Heart left ventricle (tissue), 16 donors: ENCODE measurements around the gene HMGCLL1. TPM values are rescaled to one million over a fixed set of nuclear protein-coding genes. Genes with fewer than 3 reads are reported as not detected.

Experiments used
- ATAC-seq, 4 donors: fragments of 200-7000 bp; cut with Tn5 transposase; one replicate each; pipeline ENCODE4 v1.9.1; 2020 to 2022; ENCODE audit warnings: moderate library complexity in 4 of 4, mild to moderate bottlenecking in 3 of 4, moderate number of reproducible peaks in 1 of 4
- DNase-seq, 5 donors: peaks; one replicate each; pipeline ENCODE4 v3.0.0-alpha.2; 2020
- H3K27ac ChIP-seq, 12 donors: fragments of 200-600 bp; sonication (generic) in 4 of 12; one replicate each; pipeline versions ENCODE4 v1.5.0 to v1.8.0; 2016 to 2022; ENCODE audit warnings: mild to moderate bottlenecking in 2 of 12
- H3K27me3 ChIP-seq, 9 donors: fragments of 200-600 bp; sonication (generic) in 2 of 9; one replicate each; pipeline versions ENCODE4 v1.5.1 to v1.8.0; 2016 to 2022; ENCODE audit warnings: mild to moderate bottlenecking in 3 of 9
- H3K36me3 ChIP-seq, 9 donors: fragments of 200-600 bp; sonication (generic) in 2 of 9; one replicate each; pipeline versions ENCODE4 v1.5.0 to v1.8.0; 2018 to 2022; ENCODE audit warnings: mild to moderate bottlenecking in 2 of 9
- H3K4me1 ChIP-seq, 12 donors: fragments of 200-600 bp; sonication (generic) in 4 of 12; one replicate each; pipeline versions ENCODE4 v1.5.0 to v1.8.0; 2016 to 2022; ENCODE audit warnings: mild to moderate bottlenecking in 3 of 12
- H3K4me3 ChIP-seq, 12 donors: fragments of 200-600 bp; sonication (generic) in 4 of 12; one replicate each; pipeline versions ENCODE4 v1.5.0 to v1.8.0; 2017 to 2022; ENCODE audit warnings: mild to moderate bottlenecking in 9 of 12, moderate library complexity in 4 of 12
- H3K9me3 ChIP-seq, 12 donors: fragments of 200-600 bp; sonication (generic) in 4 of 12; one replicate each; pipeline versions ENCODE4 v1.5.0 to v1.8.0; 2016 to 2022; ENCODE audit warnings: mild to moderate bottlenecking in 1 of 12
- CTCF ChIP-seq, 12 donors: fragments of 200-600 bp; sonication (generic) in 4 of 12; IDR thresholded peaks; one replicate each; pipeline versions ENCODE4 v1.5.0 to v1.8.0; 2018 to 2022; ENCODE audit warnings: antibody characterized with exemption in 12 of 12, mild to moderate bottlenecking in 5 of 12
- POLR2A ChIP-seq, 2 donors: fragments of 450-650 bp; IDR thresholded peaks; one replicate each; pipeline ENCODE4 v1.6.1; 2017; ENCODE audit warnings: antibody characterized with exemption in 2 of 2, mild to moderate bottlenecking in 2 of 2, moderate library complexity in 2 of 2
- WGBS, 4 donors: extraction: QIAGEN DNeasy Blood & Tissue Kit in 2 of 4; methylation state at CpG; one replicate each; pipeline versions ENCODE4 v1.1.5 to v1.1.7; 2013 to 2018; 5-methylcytosine and 5-hydroxymethylcytosine counted together
- intact Hi-C, 10 donors: fragments of 100-400 bp; cut with DNase I; formaldehyde crosslinking; loops; one replicate each; pipeline versions ENCODE4 v1.11.1 to v1.14.2; 2022
- long read RNA-seq, 3 donors: library from polyadenylated mRNA; unstranded; transcript quantifications; one replicate each; pipeline ENCODE4 v2.0.0, GENCODE V29; 2020 to 2021
- polyA plus RNA-seq, 2 donors: library from polyadenylated mRNA; stranded (reverse); fragments of 200-250 nt; gene quantifications; one replicate each; pipeline ENCODE4 v1.2.3, GENCODE V29; 2013
- total RNA-seq, 9 donors: library from RNA; depleted of rRNA in 2 of 9; stranded (reverse); fragments of >200 nt in 2 of 9; fragmentation: NEBNext Ultra II Directional in 3 of 9; extraction: Animal tissue kit (Norgen Biotek cat#: 25700) in 3 of 9; gene quantifications; one replicate each; pipeline versions ENCODE4 v1.1.0 to v1.2.4, GENCODE V29; 2016 to 2023
- donor health status: ischemic (EF 13 %, LVEDD 7.1; RV severe dilation, severe dysfunction).
- donor health status: healthy with polysubstance abuse.
- donor health status: DM: no; HTN: yes; CAD: no.
- donor health status: DM: no; HTN: no; CAD: no.
- donor health status: ischemic (EF 25% LVEDD 6.9; RV normal size, moderate dysfunction).
- donor health status: ischemic (EF 25% LVEDD 5.7; RV mildly dilated, moderate dysfunction).
- donor health status: healthy.
- donor health status: DM: yes; HTN: yes; CAD: no.
- donor health status: ischemic (EF 35%, LVEDD 5.7; RV mildly dilated, moderate dysfunction).
- donor health status: nonischemic (EF 11% LVEDD 7.7; RV severe dilation, severe dysfunction).
- donor health status: DM: yes; HTN: yes; CAD: no.
- donor health status: PGD.
- donor health status: ischemic (EF 29% LVEDD 5.4; RV normal size, mild dysfunction).
- donor health status: nonischemic (EF 23%, LVEDD 6.1; RV moderate dilation, normal function).

The HMGCLL1 gene
- total RNA-seq = 1 to 10 TPM in 4 of 9 donors, under 1 TPM in 5; 0.44 to 1.6 (median 0.89) TPM
- under 1 TPM; 0.38 to 0.46 TPM for polyA plus RNA-seq
- long read RNA-seq, donor 1, partial matches to known transcripts = 0 of 2 reads
- long read RNA-seq, donor 1, other reads (novel, unspliced or antisense) = 0 of 2 reads
- long read RNA-seq, donor 2, partial matches to known transcripts = 0 of 1 reads
- long read RNA-seq, donor 2, other reads (novel, unspliced or antisense) = 0 of 1 reads
- long read RNA-seq, donor 3, partial matches to known transcripts = 0 of 1 reads
- long read RNA-seq, donor 3, other reads (novel, unspliced or antisense) = 0 of 1 reads

GRCh38 chr6:55578537-55579363 lies at the start of gene HMGCLL1:
HMGCLL1 (minus strand) TSS chr6:55579192; CDS start chr6:55579055, 137 bp downstream.
- H3K36me3 ChIP-seq = no peaks in the 10 kb centered on the region
- peaks cover 0 to 10% (median 3%) of the 10 kb centered on the region in 12 donors for H3K9me3 ChIP-seq
- intact Hi-C loops = loop anchor here in 1 of 10 donors (10.0 kb wide), 2 partner anchors 124 to 296 kb away; partner anchors contain the start of gene BMP5
- peak in 1 of 12 donors; percentile 18 for TF ChIP-seq CTCF (IDR thresholded peaks at IDR 0.05)
- no peak for TF ChIP-seq POLR2A (IDR thresholded peaks at IDR 0.05)
- peaks cover 0 to 6% (median 0%) of the 10 kb centered on the region in 12 donors for H3K4me1 ChIP-seq
- peak; percentile 37 to 77 (median 54) for DNase-seq
- H3K27me3 ChIP-seq = peaks cover 0 to 7% (median 0%) of the 10 kb centered on the region in 9 donors
- peak; percentile 77 to 89 (median 86) for ATAC-seq
- H3K4me3 ChIP-seq = peak within 1 kb of the TSS; percentile 19 to 67 (median 55)
- WGBS, 4 donors = 5 to 8% (median 6%) methylated on average over 43 to 49 of the region's 49 CpGs
- peak within 1 kb of the TSS; percentile 33 to 78 (median 58) for H3K27ac ChIP-seq

GRCh38 chr6:55621993-55622392 lies 43.0 kb upstream of the HMGCLL1 start:
- H3K36me3 ChIP-seq = no peaks in the 10 kb centered on the region
- no peak overlapping the region for H3K4me3 ChIP-seq
- H3K4me1 ChIP-seq = no peaks in the 10 kb centered on the region
- TF ChIP-seq POLR2A (IDR thresholded peaks at IDR 0.05) (no peak), CTCF (IDR thresholded peaks at IDR 0.05) (no peak)
- intact Hi-C loops = no loop called here
- WGBS, 4 donors = 89 to 98% (median 95%) methylated on average over 1 of the region's 1 CpG
- no peaks in the 10 kb centered on the region for H3K27me3 ChIP-seq
- peaks cover 0 to 9% (median 0%) of the 10 kb centered on the region in 12 donors for H3K9me3 ChIP-seq
- DNase-seq (no peak), ATAC-seq (no peak)
- H3K27ac ChIP-seq = no peak overlapping the region

GRCh38 chr6:55621244-55621643 lies 42.3 kb upstream of the HMGCLL1 start:
- 91 to 97% (median 96%) methylated on average over 3 of the region's 3 CpGs for WGBS, 4 donors
- Histone ChIP-seq H3K27me3 (no peaks in the 10 kb centered on the region), H3K4me3 (no peak overlapping the region), H3K27ac (no peak overlapping the region), H3K36me3 (no peaks in the 10 kb centered on the region), H3K4me1 (no peaks in the 10 kb centered on the region), H3K9me3 (peaks cover 0 to 9% (median 0%) of the 10 kb centered on the region in 12 donors)
- DNase-seq (no peak), ATAC-seq (no peak)
- no peak for TF ChIP-seq CTCF (IDR thresholded peaks at IDR 0.05)
- TF ChIP-seq POLR2A (IDR thresholded peaks at IDR 0.05) = no peak
- intact Hi-C loops = no loop called here

- peak in 2 of 4 donors; percentile 51 to 62 for ATAC-seq
- H3K36me3 ChIP-seq = no peaks in the 10 kb centered on the region
- H3K9me3 ChIP-seq = peaks cover 0 to 20% (median 2%) of the 10 kb centered on the region in 12 donors
- WGBS, 4 donors = 86 to 95% (median 88%) methylated on average over 5 of the region's 5 CpGs
- no peaks in the 10 kb centered on the region for H3K27me3 ChIP-seq
- no peaks in the 10 kb centered on the region for H3K4me1 ChIP-seq
- H3K27ac ChIP-seq = no peak overlapping the region
- intact Hi-C loops = loop anchor here in 6 of 10 donors (2.0 to 10.0 kb wide), 3 partner anchors 268 to 270 kb away; no protein-coding TSS in a partner anchor
- TF ChIP-seq CTCF (IDR thresholded peaks at IDR 0.05) (peak in 11 of 12 donors; percentile 10 to 56 (median 24)), POLR2A (IDR thresholded peaks at IDR 0.05) (no peak)
- DNase-seq = no peak
- H3K4me3 ChIP-seq = no peak overlapping the region
These were observed 38.3 kb upstream of the HMGCLL1 start for GRCh38 chr6:55617272-55617671.
